Liver (tissue), 9 donors: ENCODE results near the gene OR1I1. TPM values are rescaled to one million over a fixed set of nuclear protein-coding genes. Genes with fewer than 3 reads are reported as not detected.
"Not testable (repeated sequence)": the region's sequence is repeated elsewhere in the genome, so short reads cannot be mapped to it uniquely, and the experiment has no call there.

Experiments
- DNase-seq: peaks from one replicate; pipeline ENCODE4 v3.0.0-alpha.2; 2017; ENCODE audit warnings: low spot score
- H3K27ac ChIP-seq, 2 donors: one replicate each; pipeline ENCODE4 v1.7.0; 2013; ENCODE audit warnings: inconsistent platforms in 2 of 2, low read length in 2 of 2, control low read depth in 1 of 2, low read depth in 1 of 2, mild to moderate bottlenecking in 1 of 2
- H3K27me3 ChIP-seq, 4 donors: one replicate each; pipeline versions ENCODE4 v1.6.1 to v1.7.0; 2013; ENCODE audit warnings: low read length in 3 of 4, inconsistent platforms in 1 of 4, mild to moderate bottlenecking in 1 of 4, moderate library complexity in 1 of 4; ENCODE audit not compliant: control insufficient read depth in 4 of 4, insufficient read depth in 4 of 4
- H3K36me3 ChIP-seq, 4 donors: one replicate each; pipeline versions ENCODE4 v1.6.1 to v1.7.0; 2013; ENCODE audit warnings: low read length in 3 of 4, mild to moderate bottlenecking in 3 of 4, low read depth in 1 of 4, moderate library complexity in 1 of 4; ENCODE audit not compliant: control insufficient read depth in 4 of 4, insufficient read depth in 3 of 4
- H3K4me1 ChIP-seq, 4 donors: one replicate each; pipeline versions ENCODE4 v1.6.1 to v1.7.0; 2013; ENCODE audit warnings: low read length in 3 of 4, mild to moderate bottlenecking in 3 of 4, moderate library complexity in 1 of 4; ENCODE audit not compliant: control insufficient read depth in 4 of 4, insufficient read depth in 4 of 4
- H3K4me3 ChIP-seq, 3 donors: one replicate each; pipeline versions ENCODE4 v1.6.1 to v1.7.0; 2013; ENCODE audit warnings: low read length in 3 of 3, control low read depth in 1 of 3, low read depth in 1 of 3, mild to moderate bottlenecking in 1 of 3
- H3K9ac ChIP-seq, 2 donors: one replicate each; pipeline ENCODE4 v1.7.0; 2013; ENCODE audit warnings: low read length in 2 of 2, mild to moderate bottlenecking in 2 of 2, moderate library complexity in 2 of 2, control low read depth in 1 of 2, low read depth in 1 of 2
- H3K9me3 ChIP-seq, 4 donors: one replicate each; pipeline versions ENCODE4 v1.6.1 to v1.7.0; 2013; ENCODE audit warnings: low read length in 3 of 4; ENCODE audit not compliant: control insufficient read depth in 4 of 4
- CTCF ChIP-seq: fragments of 150-350 bp; IDR thresholded peaks from 2 replicates; pipeline ENCODE4 v1.5.1; 2017; ENCODE audit warnings: improper control_type of control experiment, low read depth, low read length; ENCODE audit not compliant: missing input control
- EGR1 ChIP-seq, 2 donors: IDR thresholded peaks; 2 replicates each; pipeline ENCODE4 v1.6.1; 2016 to 2018; ENCODE audit warnings: antibody characterized with exemption in 2 of 2, low read depth in 2 of 2
- FOXA1 ChIP-seq: IDR thresholded peaks from 2 replicates; pipeline ENCODE4 v1.6.1; 2016; ENCODE audit warnings: antibody characterized with exemption
- FOXA2 ChIP-seq: IDR thresholded peaks from 2 replicates; pipeline ENCODE4 v1.6.1; 2016; ENCODE audit warnings: antibody characterized with exemption
- GABPA ChIP-seq, 2 donors: IDR thresholded peaks in 1 of 2; conservative IDR thresholded peaks in 1 of 2; 2 replicates each; pipeline ENCODE4 v1.6.1; 2016; ENCODE audit warnings: antibody characterized with exemption in 2 of 2, mild to moderate bottlenecking in 1 of 2, moderate library complexity in 1 of 2
- JUND ChIP-seq, 2 donors: IDR thresholded peaks; 2 replicates each; pipeline ENCODE4 v1.6.1; 2016; ENCODE audit warnings: antibody characterized with exemption in 2 of 2
- MAX ChIP-seq: IDR thresholded peaks from 2 replicates; pipeline ENCODE4 v1.6.1; 2016; ENCODE audit warnings: antibody characterized with exemption
- NR2F2 ChIP-seq: IDR thresholded peaks from 2 replicates; pipeline ENCODE4 v1.6.1; 2016; ENCODE audit warnings: antibody characterized with exemption
- RAD21 ChIP-seq, 2 donors: IDR thresholded peaks; 2 replicates each; pipeline ENCODE4 v1.6.1; 2016; ENCODE audit warnings: antibody characterized with exemption in 2 of 2, mild to moderate bottlenecking in 2 of 2
- RXRA ChIP-seq, 2 donors: IDR thresholded peaks; 2 replicates each; pipeline ENCODE4 v1.6.1; 2017 to 2018; ENCODE audit warnings: antibody characterized with exemption in 2 of 2, mild to moderate bottlenecking in 1 of 2
- SP1 ChIP-seq: IDR thresholded peaks from 2 replicates; pipeline ENCODE4 v1.6.1; 2018; ENCODE audit warnings: antibody characterized with exemption, mild to moderate bottlenecking
- YY1 ChIP-seq: IDR thresholded peaks from 2 replicates; pipeline ENCODE4 v1.6.1; 2016; ENCODE audit warnings: antibody characterized with exemption, mild to moderate bottlenecking
- WGBS: extraction: QIAGEN DNeasy Blood & Tissue Kit; methylation state at CpG from one replicate; pipeline ENCODE4 v1.1.7; 2013; 5-methylcytosine and 5-hydroxymethylcytosine counted together
- polyA plus RNA-seq, 2 donors: library from polyadenylated mRNA; stranded (reverse) in 1 of 2; unstranded in 1 of 2; fragments of 200-250 nt in 1 of 2; fragments of >200 nt in 1 of 2; fragmentation: Nextera tagmentation in 1 of 2; extraction: Ambion mirVana in 1 of 2; gene quantifications; one replicate each; pipeline versions ENCODE4 v1.2.1 to v1.2.3, GENCODE V29; 2013 to 2015
- total RNA-seq, 2 donors: library from RNA; depleted of rRNA; stranded (reverse); fragments of >200 nt; gene quantifications; one replicate each; pipeline ENCODE4 v1.2.3, GENCODE V29; 2014
- TF ChIP-seq, protein P1 (sequence below): IDR thresholded peaks from 2 replicates; pipeline ENCODE4 v1.6.1; 2016; ENCODE audit warnings: antibody characterized with exemption, mild to moderate bottlenecking
- TF ChIP-seq, protein P2 (sequence below): IDR thresholded peaks from 2 replicates; pipeline ENCODE4 v1.6.1; 2016; ENCODE audit warnings: antibody characterized with exemption
- TF ChIP-seq, protein P3 (sequence below): IDR thresholded peaks from 2 replicates; pipeline ENCODE4 v1.6.1; 2016; ENCODE audit warnings: antibody characterized with exemption
- donor health status: healthy.
- donor health status: healthy.
- donor health status: healthy.
- donor health status: healthy.
- donor health status: healthy.

Gene OR1I1
- total and polyA plus RNA-seq, 4 donors = not detected

GRCh38 chr19:15080002-15080401 is 2.0 kb upstream of the OR1I1 start:
- not testable (repeated sequence) for H3K27ac ChIP-seq, H3K27me3 ChIP-seq, H3K36me3 ChIP-seq, H3K4me3 ChIP-seq, H3K9me3 ChIP-seq, H3K4me1 ChIP-seq, DNase-seq, H3K9ac ChIP-seq
- TF ChIP-seq, protein P1, sequence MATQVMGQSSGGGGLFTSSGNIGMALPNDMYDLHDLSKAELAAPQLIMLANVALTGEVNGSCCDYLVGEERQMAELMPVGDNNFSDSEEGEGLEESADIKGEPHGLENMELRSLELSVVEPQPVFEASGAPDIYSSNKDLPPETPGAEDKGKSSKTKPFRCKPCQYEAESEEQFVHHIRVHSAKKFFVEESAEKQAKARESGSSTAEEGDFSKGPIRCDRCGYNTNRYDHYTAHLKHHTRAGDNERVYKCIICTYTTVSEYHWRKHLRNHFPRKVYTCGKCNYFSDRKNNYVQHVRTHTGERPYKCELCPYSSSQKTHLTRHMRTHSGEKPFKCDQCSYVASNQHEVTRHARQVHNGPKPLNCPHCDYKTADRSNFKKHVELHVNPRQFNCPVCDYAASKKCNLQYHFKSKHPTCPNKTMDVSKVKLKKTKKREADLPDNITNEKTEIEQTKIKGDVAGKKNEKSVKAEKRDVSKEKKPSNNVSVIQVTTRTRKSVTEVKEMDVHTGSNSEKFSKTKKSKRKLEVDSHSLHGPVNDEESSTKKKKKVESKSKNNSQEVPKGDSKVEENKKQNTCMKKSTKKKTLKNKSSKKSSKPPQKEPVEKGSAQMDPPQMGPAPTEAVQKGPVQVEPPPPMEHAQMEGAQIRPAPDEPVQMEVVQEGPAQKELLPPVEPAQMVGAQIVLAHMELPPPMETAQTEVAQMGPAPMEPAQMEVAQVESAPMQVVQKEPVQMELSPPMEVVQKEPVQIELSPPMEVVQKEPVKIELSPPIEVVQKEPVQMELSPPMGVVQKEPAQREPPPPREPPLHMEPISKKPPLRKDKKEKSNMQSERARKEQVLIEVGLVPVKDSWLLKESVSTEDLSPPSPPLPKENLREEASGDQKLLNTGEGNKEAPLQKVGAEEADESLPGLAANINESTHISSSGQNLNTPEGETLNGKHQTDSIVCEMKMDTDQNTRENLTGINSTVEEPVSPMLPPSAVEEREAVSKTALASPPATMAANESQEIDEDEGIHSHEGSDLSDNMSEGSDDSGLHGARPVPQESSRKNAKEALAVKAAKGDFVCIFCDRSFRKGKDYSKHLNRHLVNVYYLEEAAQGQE = peak; percentile 80
- 56% methylated on average over 4 of the region's 4 CpGs for WGBS

DNA sequence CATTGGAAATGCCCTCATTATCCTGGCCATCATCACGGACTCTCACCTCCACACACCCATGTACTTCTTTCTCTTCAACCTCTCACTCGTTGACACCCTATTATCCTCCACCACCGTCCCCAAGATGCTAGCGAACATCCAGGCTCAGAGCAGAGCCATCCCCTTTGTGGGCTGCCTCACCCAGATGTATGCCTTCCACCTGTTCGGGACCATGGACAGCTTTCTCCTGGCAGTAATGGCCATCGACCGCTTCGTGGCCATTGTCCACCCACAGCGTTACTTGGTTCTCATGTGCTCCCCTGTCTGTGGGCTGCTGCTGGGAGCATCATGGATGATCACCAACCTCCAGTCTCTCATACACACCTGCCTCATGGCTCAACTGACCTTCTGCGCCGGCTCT is 5.2 kb downstream of the OR1I1 start:
- H3K4me3 ChIP-seq = no peak overlapping the region
- H3K27me3 ChIP-seq = peaks cover 0 to 7% (median 1%) of the 10 kb centered on the region in 4 donors
- H3K27ac ChIP-seq = no peak overlapping the region
- DNase-seq = no peak
- H3K9ac ChIP-seq = no peak overlapping the region
- WGBS = 69% methylated on average over 11 of the region's 11 CpGs
- H3K36me3 ChIP-seq = no peaks in the 10 kb centered on the region
- no peaks in the 10 kb centered on the region for H3K9me3 ChIP-seq
- peaks cover 0 to 3% (median under 1%) of the 10 kb centered on the region in 4 donors for H3K4me1 ChIP-seq
- TF ChIP-seq, protein P2, sequence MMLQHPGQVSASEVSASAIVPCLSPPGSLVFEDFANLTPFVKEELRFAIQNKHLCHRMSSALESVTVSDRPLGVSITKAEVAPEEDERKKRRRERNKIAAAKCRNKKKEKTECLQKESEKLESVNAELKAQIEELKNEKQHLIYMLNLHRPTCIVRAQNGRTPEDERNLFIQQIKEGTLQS = no peak
- TF ChIP-seq FOXA1 (no peak), NR2F2 (no peak), SP1 (no peak), EGR1 (IDR thresholded peaks at IDR 0.05; ENCODE audit: low read depth in 2 of 2) (no peak), RXRA (IDR thresholded peaks at IDR 0.05) (no peak), CTCF (no peak), JUND (IDR thresholded peaks at IDR 0.05) (no peak), RAD21 (IDR thresholded peaks at IDR 0.05) (no peak), GABPA (IDR thresholded peaks at IDR 0.05 in 1 of 2, conservative IDR thresholded peaks at IDR 0.05 in 1 of 2) (no peak), FOXA2 (no peak), MAX (no peak), YY1 (no peak)
- TF ChIP-seq, protein P1 = no peak
- TF ChIP-seq, protein P3, sequence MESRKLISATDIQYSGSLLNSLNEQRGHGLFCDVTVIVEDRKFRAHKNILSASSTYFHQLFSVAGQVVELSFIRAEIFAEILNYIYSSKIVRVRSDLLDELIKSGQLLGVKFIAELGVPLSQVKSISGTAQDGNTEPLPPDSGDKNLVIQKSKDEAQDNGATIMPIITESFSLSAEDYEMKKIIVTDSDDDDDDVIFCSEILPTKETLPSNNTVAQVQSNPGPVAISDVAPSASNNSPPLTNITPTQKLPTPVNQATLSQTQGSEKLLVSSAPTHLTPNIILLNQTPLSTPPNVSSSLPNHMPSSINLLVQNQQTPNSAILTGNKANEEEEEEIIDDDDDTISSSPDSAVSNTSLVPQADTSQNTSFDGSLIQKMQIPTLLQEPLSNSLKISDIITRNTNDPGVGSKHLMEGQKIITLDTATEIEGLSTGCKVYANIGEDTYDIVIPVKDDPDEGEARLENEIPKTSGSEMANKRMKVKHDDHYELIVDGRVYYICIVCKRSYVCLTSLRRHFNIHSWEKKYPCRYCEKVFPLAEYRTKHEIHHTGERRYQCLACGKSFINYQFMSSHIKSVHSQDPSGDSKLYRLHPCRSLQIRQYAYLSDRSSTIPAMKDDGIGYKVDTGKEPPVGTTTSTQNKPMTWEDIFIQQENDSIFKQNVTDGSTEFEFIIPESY = no peak
